ENCODE results near the gene CCDC47.
"Not testable (repeated sequence)": the region's sequence is repeated elsewhere in the genome, so short reads cannot be mapped to it uniquely, and the experiment has no call there.

The CCDC47 gene

GRCh38 chr17:63773272-63774140 lies at the start of gene CCDC47:
Gene CCDC47 (minus strand): TSS chr17:63773597. CDS start chr17:63766175, 7,422 bp downstream.
- in situ Hi-C loops (cut with MboI; ENCODE audit: low sequenced_read_pairs): no loop called here

GRCh38 chr17:63822537-63822936 lies 49.1 kb upstream of the CCDC47 start:
- in situ Hi-C loops (cut with MboI; ENCODE audit: low sequenced_read_pairs): no loop called here

- in situ Hi-C loops (cut with MboI; ENCODE audit: low sequenced_read_pairs): no loop called here
Measured at GRCh38 chr17:63821804-63822203, 48.4 kb upstream of the CCDC47 start.

- in situ Hi-C loops (cut with MboI; ENCODE audit: low sequenced_read_pairs): no loop called here
Measured at GRCh38 chr17:63820963-63821561, 47.7 kb upstream of the CCDC47 start.

- in situ Hi-C loops (cut with MboI; ENCODE audit: low sequenced_read_pairs): no loop called here
Measured at GRCh38 chr17:63819585-63820537, 46.5 kb upstream of the CCDC47 start.

GRCh38 chr17:63819131-63819530 lies 45.7 kb upstream of the CCDC47 start:
- in situ Hi-C loops (cut with MboI; ENCODE audit: low sequenced_read_pairs): no loop called here

- in situ Hi-C loops (cut with MboI; ENCODE audit: low sequenced_read_pairs): no loop called here
Measured at GRCh38 chr17:63817736-63818385, 44.5 kb upstream of the CCDC47 start.

GRCh38 chr17:63816669-63817068 lies 43.3 kb upstream of the CCDC47 start:
- in situ Hi-C loops (cut with MboI; ENCODE audit: low sequenced_read_pairs): no loop called here

- in situ Hi-C loops (cut with MboI; ENCODE audit: low sequenced_read_pairs): no loop called here
Measured at GRCh38 chr17:63816123-63816522, 42.7 kb upstream of the CCDC47 start.

- in situ Hi-C loops (cut with MboI; ENCODE audit: low sequenced_read_pairs): no loop called here
Measured at GRCh38 chr17:63809970-63810369, 36.6 kb upstream of the CCDC47 start.

GRCh38 chr17:63805591-63805990 lies 32.2 kb upstream of the CCDC47 start:
- in situ Hi-C loops (cut with MboI; ENCODE audit: low sequenced_read_pairs): no loop called here

GRCh38 chr17:63804328-63804727 lies 30.9 kb upstream of the CCDC47 start:
- in situ Hi-C loops (cut with MboI; ENCODE audit: low sequenced_read_pairs): no loop called here

GRCh38 chr17:63800783-63801182 lies 27.4 kb upstream of the CCDC47 start:
- in situ Hi-C loops (cut with MboI; ENCODE audit: low sequenced_read_pairs): no loop called here

- in situ Hi-C loops (cut with MboI; ENCODE audit: low sequenced_read_pairs): no loop called here
Measured at GRCh38 chr17:63798572-63799106, 25.2 kb upstream of the CCDC47 start.

- in situ Hi-C loops (cut with MboI; ENCODE audit: low sequenced_read_pairs): not testable (repeated sequence)
Measured at GRCh38 chr17:63796375-63796774, 23.0 kb upstream of the CCDC47 start.

- in situ Hi-C loops (cut with MboI; ENCODE audit: low sequenced_read_pairs): no loop called here
Measured at GRCh38 chr17:63792055-63792729, 18.8 kb upstream of the CCDC47 start.

GRCh38 chr17:63790057-63790456 lies 16.7 kb upstream of the CCDC47 start:
- in situ Hi-C loops (cut with MboI; ENCODE audit: low sequenced_read_pairs): no loop called here

- in situ Hi-C loops (cut with MboI; ENCODE audit: low sequenced_read_pairs): no loop called here
Measured at GRCh38 chr17:63786971-63787711, 13.7 kb upstream of the CCDC47 start.

GRCh38 chr17:63786117-63786516 lies 12.7 kb upstream of the CCDC47 start:
- in situ Hi-C loops (cut with MboI; ENCODE audit: low sequenced_read_pairs): no loop called here
